ENCODE data around the gene HSD17B14.
"Not testable (repeated sequence)": the region's sequence is repeated elsewhere in the genome, so short reads cannot be mapped to it uniquely, and the experiment has no call there.

DNA sequence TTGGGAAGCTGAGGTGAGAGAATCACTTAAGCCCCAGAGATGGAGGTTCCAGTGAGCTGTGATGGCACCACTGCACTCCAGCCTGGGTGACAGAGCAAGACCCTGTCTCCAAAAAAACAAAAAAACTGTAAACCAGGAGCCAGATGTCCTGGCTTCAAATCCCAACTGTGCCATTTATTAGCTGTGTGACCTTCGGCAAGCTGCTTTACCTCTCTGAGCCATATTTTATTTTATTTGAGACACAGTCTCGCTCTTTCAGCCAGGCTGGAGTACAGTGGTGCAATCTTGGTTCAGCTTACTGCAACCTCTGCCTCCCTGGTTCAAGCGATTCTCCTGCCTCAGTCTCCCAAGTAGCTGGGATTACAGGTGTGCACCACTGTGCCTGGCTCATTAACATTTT lies 10.4 kb upstream of the HSD17B14 start:
- TF ChIP-seq, protein P1, sequence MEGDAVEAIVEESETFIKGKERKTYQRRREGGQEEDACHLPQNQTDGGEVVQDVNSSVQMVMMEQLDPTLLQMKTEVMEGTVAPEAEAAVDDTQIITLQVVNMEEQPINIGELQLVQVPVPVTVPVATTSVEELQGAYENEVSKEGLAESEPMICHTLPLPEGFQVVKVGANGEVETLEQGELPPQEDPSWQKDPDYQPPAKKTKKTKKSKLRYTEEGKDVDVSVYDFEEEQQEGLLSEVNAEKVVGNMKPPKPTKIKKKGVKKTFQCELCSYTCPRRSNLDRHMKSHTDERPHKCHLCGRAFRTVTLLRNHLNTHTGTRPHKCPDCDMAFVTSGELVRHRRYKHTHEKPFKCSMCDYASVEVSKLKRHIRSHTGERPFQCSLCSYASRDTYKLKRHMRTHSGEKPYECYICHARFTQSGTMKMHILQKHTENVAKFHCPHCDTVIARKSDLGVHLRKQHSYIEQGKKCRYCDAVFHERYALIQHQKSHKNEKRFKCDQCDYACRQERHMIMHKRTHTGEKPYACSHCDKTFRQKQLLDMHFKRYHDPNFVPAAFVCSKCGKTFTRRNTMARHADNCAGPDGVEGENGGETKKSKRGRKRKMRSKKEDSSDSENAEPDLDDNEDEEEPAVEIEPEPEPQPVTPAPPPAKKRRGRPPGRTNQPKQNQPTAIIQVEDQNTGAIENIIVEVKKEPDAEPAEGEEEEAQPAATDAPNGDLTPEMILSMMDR (IDR thresholded peaks at IDR 0.05; ENCODE audit: insufficient read depth, low read length) = not testable (repeated sequence)
- TF ChIP-seq POLR2AphosphoS5 (IDR thresholded peaks at IDR 0.05; ENCODE audit: low read depth) = not testable (repeated sequence)
- TF ChIP-seq, protein P2, sequence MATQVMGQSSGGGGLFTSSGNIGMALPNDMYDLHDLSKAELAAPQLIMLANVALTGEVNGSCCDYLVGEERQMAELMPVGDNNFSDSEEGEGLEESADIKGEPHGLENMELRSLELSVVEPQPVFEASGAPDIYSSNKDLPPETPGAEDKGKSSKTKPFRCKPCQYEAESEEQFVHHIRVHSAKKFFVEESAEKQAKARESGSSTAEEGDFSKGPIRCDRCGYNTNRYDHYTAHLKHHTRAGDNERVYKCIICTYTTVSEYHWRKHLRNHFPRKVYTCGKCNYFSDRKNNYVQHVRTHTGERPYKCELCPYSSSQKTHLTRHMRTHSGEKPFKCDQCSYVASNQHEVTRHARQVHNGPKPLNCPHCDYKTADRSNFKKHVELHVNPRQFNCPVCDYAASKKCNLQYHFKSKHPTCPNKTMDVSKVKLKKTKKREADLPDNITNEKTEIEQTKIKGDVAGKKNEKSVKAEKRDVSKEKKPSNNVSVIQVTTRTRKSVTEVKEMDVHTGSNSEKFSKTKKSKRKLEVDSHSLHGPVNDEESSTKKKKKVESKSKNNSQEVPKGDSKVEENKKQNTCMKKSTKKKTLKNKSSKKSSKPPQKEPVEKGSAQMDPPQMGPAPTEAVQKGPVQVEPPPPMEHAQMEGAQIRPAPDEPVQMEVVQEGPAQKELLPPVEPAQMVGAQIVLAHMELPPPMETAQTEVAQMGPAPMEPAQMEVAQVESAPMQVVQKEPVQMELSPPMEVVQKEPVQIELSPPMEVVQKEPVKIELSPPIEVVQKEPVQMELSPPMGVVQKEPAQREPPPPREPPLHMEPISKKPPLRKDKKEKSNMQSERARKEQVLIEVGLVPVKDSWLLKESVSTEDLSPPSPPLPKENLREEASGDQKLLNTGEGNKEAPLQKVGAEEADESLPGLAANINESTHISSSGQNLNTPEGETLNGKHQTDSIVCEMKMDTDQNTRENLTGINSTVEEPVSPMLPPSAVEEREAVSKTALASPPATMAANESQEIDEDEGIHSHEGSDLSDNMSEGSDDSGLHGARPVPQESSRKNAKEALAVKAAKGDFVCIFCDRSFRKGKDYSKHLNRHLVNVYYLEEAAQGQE (IDR thresholded peaks at IDR 0.05; ENCODE audit: insufficient replicate concordance, low read depth) = not testable (repeated sequence)

Data from HL-60 (cell line).